Neutrophil (primary cell): ENCODE data around the gene PLEKHO2.

Source experiments
- H3K27ac ChIP-seq: fragments of 200-600 bp; sonication (generic); 2 replicates; pipeline ENCODE4 v1.5.1; 2016; ENCODE audit warnings: mild to moderate bottlenecking, moderate library complexity
- H3K27me3 ChIP-seq: fragments of 200-600 bp; sonication (generic); 2 replicates; pipeline ENCODE4 v1.6.0; 2016; ENCODE audit warnings: mild to moderate bottlenecking
- H3K36me3 ChIP-seq: fragments of 200-600 bp; sonication (generic); 2 replicates; pipeline ENCODE4 v1.5.1; 2017
- H3K4me1 ChIP-seq, 2 experiments: fragments of 200-600 bp in 1 of 2; sonication (generic) in 1 of 2; 1 replicate in 1 of 2; 2 replicates in 1 of 2; pipeline versions ENCODE4 v1.5.1 to v1.6.1; 2013 to 2016; ENCODE audit warnings: low read depth in 1 of 2, low read length in 1 of 2, mild to moderate bottlenecking in 1 of 2, moderate library complexity in 1 of 2; ENCODE audit not compliant: control insufficient read depth in 1 of 2, insufficient read depth in 1 of 2
- H3K4me3 ChIP-seq, 2 experiments: fragments of 200-600 bp in 1 of 2; sonication (generic) in 1 of 2; 1 replicate in 1 of 2; 2 replicates in 1 of 2; pipeline ENCODE4 v1.5.1; 2013 to 2016; ENCODE audit warnings: low read depth in 1 of 2, low read length in 1 of 2, mild to moderate bottlenecking in 1 of 2, moderate library complexity in 1 of 2
- H3K9me3 ChIP-seq: fragments of 200-600 bp; sonication (generic); 2 replicates; pipeline ENCODE4 v1.5.1; 2016
- TF ChIP-seq, protein P1 (sequence below): fragments of 200-600 bp; sonication (generic); IDR thresholded peaks from 2 replicates; pipeline ENCODE4 v1.5.1; 2016; ENCODE audit warnings: antibody characterized with exemption

PLEKHO2 gene

GRCh38 chr15:64906402-64906801, 64.7 kb downstream of the PLEKHO2 start:
- Histone ChIP-seq H3K27ac (no peak overlapping the region), H3K27me3 (peaks cover 36% of the 10 kb centered on the region), H3K9me3 (no peaks in the 10 kb centered on the region), H3K4me3 (no peak overlapping the region), H3K36me3 (no peaks in the 10 kb centered on the region), H3K4me1 (peaks cover 25 to 28% of the 10 kb centered on the region in 2 experiments)
- TF ChIP-seq, protein P1, sequence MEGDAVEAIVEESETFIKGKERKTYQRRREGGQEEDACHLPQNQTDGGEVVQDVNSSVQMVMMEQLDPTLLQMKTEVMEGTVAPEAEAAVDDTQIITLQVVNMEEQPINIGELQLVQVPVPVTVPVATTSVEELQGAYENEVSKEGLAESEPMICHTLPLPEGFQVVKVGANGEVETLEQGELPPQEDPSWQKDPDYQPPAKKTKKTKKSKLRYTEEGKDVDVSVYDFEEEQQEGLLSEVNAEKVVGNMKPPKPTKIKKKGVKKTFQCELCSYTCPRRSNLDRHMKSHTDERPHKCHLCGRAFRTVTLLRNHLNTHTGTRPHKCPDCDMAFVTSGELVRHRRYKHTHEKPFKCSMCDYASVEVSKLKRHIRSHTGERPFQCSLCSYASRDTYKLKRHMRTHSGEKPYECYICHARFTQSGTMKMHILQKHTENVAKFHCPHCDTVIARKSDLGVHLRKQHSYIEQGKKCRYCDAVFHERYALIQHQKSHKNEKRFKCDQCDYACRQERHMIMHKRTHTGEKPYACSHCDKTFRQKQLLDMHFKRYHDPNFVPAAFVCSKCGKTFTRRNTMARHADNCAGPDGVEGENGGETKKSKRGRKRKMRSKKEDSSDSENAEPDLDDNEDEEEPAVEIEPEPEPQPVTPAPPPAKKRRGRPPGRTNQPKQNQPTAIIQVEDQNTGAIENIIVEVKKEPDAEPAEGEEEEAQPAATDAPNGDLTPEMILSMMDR, result no peak

- no peak overlapping the region for H3K27ac ChIP-seq
- TF ChIP-seq, protein P1, result no peak
- H3K36me3 ChIP-seq, result no peaks in the 10 kb centered on the region
- H3K4me3 ChIP-seq, result no peak overlapping the region
- H3K4me1 ChIP-seq, result peaks cover 16 to 20% of the 10 kb centered on the region in 2 experiments
- H3K9me3 ChIP-seq, result no peaks in the 10 kb centered on the region
- peaks cover 52% of the 10 kb centered on the region for H3K27me3 ChIP-seq
Observed at GRCh38 chr15:64907991-64908390, 66.3 kb downstream of the PLEKHO2 start.

DNA sequence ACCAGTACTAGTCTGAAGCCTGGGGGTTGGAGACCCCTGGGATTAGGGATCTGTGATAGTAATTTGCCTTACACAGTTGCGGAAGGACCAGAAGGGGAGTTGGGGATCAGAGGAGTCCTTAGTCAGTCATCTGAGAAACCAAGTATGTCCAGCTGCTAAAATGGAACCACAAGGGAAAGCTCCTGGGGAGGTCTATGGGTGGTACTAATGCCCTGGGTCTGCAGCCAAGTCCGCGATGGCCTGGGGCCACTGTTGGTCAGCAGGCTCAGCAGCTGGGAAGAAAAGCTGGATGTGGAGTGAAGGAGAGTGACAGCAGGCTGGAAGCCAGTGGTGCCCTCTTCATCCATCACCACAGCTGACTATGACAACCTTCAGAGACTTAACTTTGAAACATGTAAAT, 67.8 kb downstream of the PLEKHO2 start:
- H3K27me3 ChIP-seq, result peaks cover 59% of the 10 kb centered on the region
- TF ChIP-seq, protein P1, result no peak
- peaks cover 15 to 17% of the 10 kb centered on the region in 2 experiments for H3K4me1 ChIP-seq
- H3K36me3 ChIP-seq, result no peaks in the 10 kb centered on the region
- H3K4me3 ChIP-seq, result no peak overlapping the region
- H3K9me3 ChIP-seq, result no peaks in the 10 kb centered on the region
- no peak overlapping the region for H3K27ac ChIP-seq

DNA sequence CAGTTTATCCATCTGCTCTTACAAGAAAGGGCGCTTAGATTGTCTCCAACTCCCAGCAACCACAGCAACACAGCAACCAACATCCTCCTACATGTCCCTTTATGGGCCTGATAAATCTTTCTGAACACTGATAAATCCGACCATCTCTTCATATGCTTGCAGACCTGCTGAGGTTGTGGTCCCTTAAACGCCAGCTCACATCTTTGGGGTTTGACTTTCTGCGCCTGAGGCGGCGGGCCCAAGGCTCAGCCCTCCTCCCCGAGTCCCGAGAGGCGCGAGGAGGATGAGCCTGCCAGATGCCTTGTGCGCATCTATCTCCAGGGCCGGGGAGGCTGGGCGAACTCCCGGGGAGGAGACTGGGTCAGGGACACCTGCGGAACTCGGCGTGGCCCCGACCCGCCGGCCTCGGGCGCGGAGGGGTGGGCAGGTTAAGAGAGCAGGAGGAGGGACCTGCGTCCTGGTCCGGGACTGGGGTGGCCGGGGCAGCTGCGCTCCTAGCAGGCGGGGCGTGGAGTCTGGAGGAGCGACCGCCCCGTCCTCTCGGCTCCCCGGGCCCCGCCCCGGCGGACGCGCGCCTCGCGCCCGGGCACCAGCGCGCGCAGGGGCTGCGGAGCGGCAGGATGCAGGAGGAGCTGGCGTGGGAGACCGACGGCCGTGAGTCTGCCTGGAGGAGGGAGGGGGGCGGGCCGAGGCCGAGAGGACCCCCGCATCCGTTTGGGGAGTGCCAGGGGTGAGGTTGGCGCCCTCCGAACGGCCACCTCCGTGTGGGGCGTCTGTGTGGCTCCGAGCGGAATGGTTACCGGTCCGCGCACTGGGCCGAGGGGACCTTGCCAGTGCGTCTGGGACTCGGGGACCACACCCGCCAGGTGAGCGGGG, 69.8 kb downstream of the PLEKHO2 start, which contains the start of gene ANKDD1A:
TSS of gene ANKDD1A (plus strand) at position 592 of the 876 bp plus-strand sequence. CDS start at position 621, 29 bp downstream.
- H3K4me1 ChIP-seq, result peaks cover 15 to 18% of the 10 kb centered on the region in 2 experiments
- peak within 1 kb of the TSS; percentile 27 to 39 for H3K4me3 ChIP-seq
- H3K27me3 ChIP-seq, result peaks cover 59% of the 10 kb centered on the region
- TF ChIP-seq, protein P1, result no peak
- H3K27ac ChIP-seq, result no peak within 1 kb of the TSS
- H3K36me3 ChIP-seq, result no peaks in the 10 kb centered on the region
- no peaks in the 10 kb centered on the region for H3K9me3 ChIP-seq

DNA sequence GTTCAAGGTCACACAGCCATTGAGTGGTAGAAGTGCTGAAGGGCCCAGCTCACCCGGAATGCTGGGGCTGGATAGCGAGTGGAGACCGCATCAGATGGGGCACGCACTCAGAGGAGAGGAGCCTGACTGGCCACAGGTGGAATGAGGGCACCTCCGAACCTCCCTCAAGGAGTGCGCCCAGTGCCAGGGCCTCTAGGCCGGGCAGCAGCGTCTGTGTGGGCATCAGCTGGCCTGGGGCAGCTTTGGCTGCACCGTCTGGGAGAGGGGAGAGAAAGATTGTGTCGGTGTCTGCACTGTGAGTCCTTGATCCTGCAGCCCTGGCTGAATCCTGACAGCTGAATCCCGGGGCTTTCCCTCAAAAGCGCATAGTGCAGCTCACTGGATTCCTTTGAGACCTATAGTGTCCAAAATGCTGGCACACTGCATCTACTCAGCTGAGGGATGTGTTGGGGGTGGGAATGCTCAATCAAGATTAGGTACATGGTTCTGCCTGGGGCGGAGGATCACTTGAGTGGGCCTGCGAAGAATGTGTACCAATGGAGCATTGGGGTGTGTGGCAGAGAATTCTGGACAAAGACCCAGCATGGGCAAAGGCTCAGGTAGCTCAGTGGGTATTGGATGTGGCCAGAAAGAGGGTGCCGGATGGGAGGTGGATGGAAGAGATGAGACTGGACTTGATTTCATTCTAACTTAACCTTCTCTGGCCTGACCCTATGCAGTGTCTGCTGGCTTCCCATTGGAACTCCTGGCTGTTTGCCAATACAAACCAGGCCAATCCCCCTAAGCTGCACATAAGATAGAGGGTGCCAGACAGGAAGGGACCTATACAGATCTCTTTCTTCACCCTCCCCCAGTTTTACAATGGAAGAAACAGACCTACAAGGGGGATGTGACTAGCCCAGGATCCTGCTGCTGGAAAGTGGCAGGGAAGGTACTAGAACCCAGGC, 70.9 kb downstream of the PLEKHO2 start:
- Histone ChIP-seq H3K4me3 (no peak overlapping the region), H3K9me3 (no peaks in the 10 kb centered on the region), H3K4me1 (peaks cover 15 to 18% of the 10 kb centered on the region in 2 experiments), H3K27me3 (peaks cover 59% of the 10 kb centered on the region), H3K36me3 (no peaks in the 10 kb centered on the region), H3K27ac (no peak overlapping the region)
- TF ChIP-seq, protein P1, result no peak
